Immature natural killer cell (primary cell): ENCODE measurements around the gene FARS2. TPM values are rescaled to one million over a fixed set of nuclear protein-coding genes. Genes with fewer than 3 reads are reported as not detected.
A peak's percentile ranks its signal among the peaks of the same experiment; 100 is the strongest.
"Not testable (repeated sequence)": the region's sequence is repeated elsewhere in the genome, so short reads cannot be mapped to it uniquely, and the experiment has no call there.

ENCODE experiments used
- DNase-seq, 3 donors: peaks; one replicate each; pipeline ENCODE4 v3.0.0; 2022; ENCODE audit warnings: mixed read lengths in 1 of 3
- H3K27ac Mint-ChIP-seq, 6 donors: one replicate each; pipeline ENCODE4 v1.8.0; 2020; ENCODE audit warnings: mixed read lengths in 6 of 6, mild to moderate bottlenecking in 5 of 6, inconsistent platforms in 4 of 6, moderate library complexity in 3 of 6
- H3K27me3 Mint-ChIP-seq, 3 donors: one replicate each; pipeline ENCODE4 v1.8.0; 2020 to 2021; ENCODE audit warnings: low read depth in 3 of 3, mild to moderate bottlenecking in 3 of 3, mixed read lengths in 3 of 3, moderate library complexity in 3 of 3, inconsistent platforms in 1 of 3
- H3K36me3 Mint-ChIP-seq, 3 donors: one replicate each; pipeline ENCODE4 v1.8.0; 2020; ENCODE audit warnings: mixed read lengths in 3 of 3, inconsistent platforms in 2 of 3, mild to moderate bottlenecking in 2 of 3
- H3K4me1 Mint-ChIP-seq, 2 donors: one replicate each; pipeline ENCODE4 v1.8.0; 2020; ENCODE audit warnings: inconsistent platforms in 2 of 2, mild to moderate bottlenecking in 2 of 2, mixed read lengths in 2 of 2, moderate library complexity in 1 of 2
- H3K4me3 Mint-ChIP-seq, 5 donors: one replicate each; pipeline ENCODE4 v1.8.0; 2020; ENCODE audit warnings: mild to moderate bottlenecking in 5 of 5, mixed read lengths in 5 of 5, inconsistent platforms in 3 of 5, moderate library complexity in 3 of 5
- H3K9me3 Mint-ChIP-seq, 6 donors: one replicate each; pipeline ENCODE4 v1.8.0; 2020; ENCODE audit warnings: mild to moderate bottlenecking in 6 of 6, mixed read lengths in 6 of 6, inconsistent platforms in 4 of 6, moderate library complexity in 3 of 6
- polyA plus RNA-seq, 3 donors: library from polyadenylated mRNA; unstranded; fragments of 300-500 nt; fragmentation: Illumina TruSeq; gene quantifications; one replicate each; pipeline ENCODE4 v1.2.3, GENCODE V29; 2021

The FARS2 gene
- polyA plus RNA-seq, 3 donors from 2014 or later = 30.5 to 41.0 (median 40.2) TPM

DNA sequence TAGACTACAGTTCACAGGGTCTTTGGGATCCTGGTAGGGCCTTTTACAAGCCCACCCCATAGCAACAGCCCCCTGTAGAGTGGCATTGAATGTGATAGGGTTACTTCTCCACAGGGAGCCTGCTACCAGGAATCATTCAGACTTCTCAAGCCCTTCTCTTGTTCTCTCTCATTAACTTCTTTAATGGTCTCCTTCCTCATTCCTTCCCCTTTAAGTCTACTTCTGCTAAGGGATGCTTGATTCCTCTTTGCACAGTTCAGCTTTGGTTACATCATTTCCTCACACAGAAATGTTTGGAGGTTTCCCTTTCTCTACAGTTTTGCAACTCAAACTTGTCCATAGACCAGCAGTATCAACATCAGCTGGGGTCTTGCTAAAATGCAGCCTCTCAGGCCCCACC, 437.8 kb downstream of the FARS2 start:
- not testable (repeated sequence) for H3K27me3 Mint-ChIP-seq, DNase-seq, H3K36me3 Mint-ChIP-seq, H3K9me3 Mint-ChIP-seq
- Mint-ChIP-seq H3K4me3 (peak overlapping the region in 1 of 5 donors; percentile 43), H3K27ac (peak overlapping the region in 1 of 6 donors; percentile 77), H3K4me1 (peaks cover 24 to 42% of the 10 kb centered on the region in 2 donors)

GRCh38 chr6:5701174-5701573, 439.9 kb downstream of the FARS2 start:
- DNase-seq = no peak
- Mint-ChIP-seq H3K27ac (no peak overlapping the region), H3K27me3 (peaks cover 0 to 2% (median 0%) of the 10 kb centered on the region in 3 donors), H3K4me1 (peaks cover 17 to 30% of the 10 kb centered on the region in 2 donors), H3K9me3 (no peaks in the 10 kb centered on the region), H3K36me3 (peaks cover 4 to 9% (median 8%) of the 10 kb centered on the region in 3 donors), H3K4me3 (no peak overlapping the region)

- Mint-ChIP-seq H3K4me1 (peaks cover 3 to 6% of the 10 kb centered on the region in 2 donors), H3K9me3 (no peaks in the 10 kb centered on the region), H3K36me3 (peaks cover 4 to 15% (median 8%) of the 10 kb centered on the region in 3 donors), H3K4me3 (no peak overlapping the region), H3K27ac (no peak overlapping the region), H3K27me3 (peaks cover 0 to 2% (median 2%) of the 10 kb centered on the region in 3 donors)
- no peak for DNase-seq
Measured at GRCh38 chr6:5704708-5705107, 443.4 kb downstream of the FARS2 start.

DNA sequence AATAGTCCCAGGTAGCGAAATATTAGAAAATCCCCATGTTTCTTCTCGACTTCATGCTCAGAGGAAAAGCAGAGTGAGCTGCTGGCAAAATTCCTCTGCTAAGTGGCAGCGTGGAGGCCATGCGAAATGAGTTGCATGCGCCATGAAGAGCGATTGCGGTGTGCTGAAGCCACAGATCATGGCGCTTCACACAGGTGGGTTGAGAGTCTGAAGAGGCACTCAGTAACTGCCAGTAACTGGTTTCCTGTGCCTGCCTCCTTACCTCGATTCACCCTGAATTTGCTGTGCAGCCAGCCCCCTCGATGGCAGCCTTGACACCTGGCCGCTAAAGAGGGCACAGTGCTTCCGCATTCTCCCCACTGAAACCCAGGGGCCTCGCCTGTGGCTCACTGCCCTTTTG, 443.9 kb downstream of the FARS2 start:
- Mint-ChIP-seq H3K9me3 (no peaks in the 10 kb centered on the region), H3K4me1 (peaks cover 3 to 6% of the 10 kb centered on the region in 2 donors), H3K4me3 (no peak overlapping the region), H3K27ac (no peak overlapping the region), H3K36me3 (peaks cover 4 to 15% (median 8%) of the 10 kb centered on the region in 3 donors), H3K27me3 (peaks cover 0 to 2% (median 2%) of the 10 kb centered on the region in 3 donors)
- DNase-seq = no peak

DNA sequence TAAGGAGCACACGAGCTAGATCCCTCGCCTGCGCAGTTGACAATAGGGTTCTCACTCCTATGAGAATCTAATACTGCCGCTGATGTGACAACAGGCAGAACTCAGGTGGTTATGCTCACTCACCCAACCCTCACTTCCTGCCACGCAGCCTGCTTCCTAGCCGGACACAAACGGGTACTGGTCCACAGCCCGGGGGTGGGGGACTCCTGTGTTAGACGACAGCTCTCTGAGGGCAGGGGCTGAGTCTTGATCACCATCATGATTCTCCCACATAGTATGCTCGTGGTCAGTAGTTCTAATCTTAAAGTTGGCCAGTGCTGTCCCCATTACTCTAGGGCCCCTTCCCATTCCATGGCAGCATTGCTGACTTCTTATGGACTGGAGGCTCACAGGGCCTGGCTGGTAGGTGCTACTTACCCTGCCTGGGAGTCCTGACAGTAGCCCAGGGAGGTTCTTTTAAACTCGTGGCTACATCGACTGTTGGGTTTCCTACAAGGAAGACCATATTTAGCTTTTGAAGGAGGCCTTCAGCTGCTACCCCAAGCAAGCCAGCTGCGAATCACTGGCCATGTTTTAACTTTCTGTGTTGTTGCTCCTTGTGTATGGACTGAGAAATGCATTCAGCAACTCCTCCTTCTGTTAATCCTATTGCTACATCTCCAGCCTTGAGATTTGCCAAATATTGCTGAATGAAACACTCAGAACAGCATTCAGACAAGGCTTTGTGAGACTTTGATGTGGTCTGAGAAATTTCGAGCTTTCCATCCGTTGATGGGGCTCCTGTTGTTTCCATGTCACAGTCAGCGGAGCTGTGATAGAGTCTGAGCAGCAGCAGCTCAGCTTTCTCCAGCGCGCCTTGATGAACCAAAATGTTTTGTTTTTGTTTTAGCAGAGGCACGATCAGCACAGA, 445.1 kb downstream of the FARS2 start:
- H3K27ac Mint-ChIP-seq = no peak overlapping the region
- peaks cover 0 to 2% (median 0%) of the 10 kb centered on the region in 3 donors for H3K27me3 Mint-ChIP-seq
- peaks cover 4 to 15% (median 8%) of the 10 kb centered on the region in 3 donors for H3K36me3 Mint-ChIP-seq

GRCh38 chr6:5707281-5708045, 446.1 kb downstream of the FARS2 start:
- peaks cover 0 to 2% (median 0%) of the 10 kb centered on the region in 3 donors for H3K27me3 Mint-ChIP-seq
- H3K9me3 Mint-ChIP-seq = no peaks in the 10 kb centered on the region
- no peak for DNase-seq
- H3K27ac Mint-ChIP-seq = no peak overlapping the region
- peaks cover 3 to 13% of the 10 kb centered on the region in 2 donors for H3K4me1 Mint-ChIP-seq
- peaks cover 4 to 15% (median 8%) of the 10 kb centered on the region in 3 donors for H3K36me3 Mint-ChIP-seq
- no peak overlapping the region for H3K4me3 Mint-ChIP-seq

More for the DNA sequence above, 445.1 kb downstream of the FARS2 start:
- no peak for DNase-seq
- no peaks in the 10 kb centered on the region for H3K9me3 Mint-ChIP-seq
- no peak overlapping the region for H3K4me3 Mint-ChIP-seq
- peaks cover 3 to 13% of the 10 kb centered on the region in 2 donors for H3K4me1 Mint-ChIP-seq

DNA sequence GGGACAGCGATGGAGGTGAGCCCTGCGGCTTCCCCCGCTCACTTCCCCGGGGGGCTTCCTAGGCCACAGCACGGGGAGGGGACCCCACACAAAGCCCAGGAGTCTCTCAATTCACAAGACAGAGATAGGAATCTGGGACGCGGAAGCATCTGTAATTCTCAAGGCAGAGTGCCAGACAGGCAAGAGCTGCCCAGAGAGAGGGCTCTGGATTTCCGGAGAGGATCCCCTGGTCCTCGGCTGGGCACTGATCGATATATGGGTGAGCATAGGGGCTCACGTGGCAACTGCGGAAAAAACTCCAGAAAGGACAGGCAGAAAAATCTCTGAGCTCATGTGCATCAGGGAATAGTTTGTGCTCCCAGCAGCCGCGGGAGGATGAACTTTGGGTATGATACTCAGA, 449.2 kb downstream of the FARS2 start:
- Mint-ChIP-seq H3K27ac (peak overlapping the region in 1 of 6 donors; percentile 43), H3K9me3 (no peaks in the 10 kb centered on the region), H3K4me3 (no peak overlapping the region), H3K4me1 (peaks cover 3 to 12% of the 10 kb centered on the region in 2 donors), H3K36me3 (peaks cover 7 to 15% (median 11%) of the 10 kb centered on the region in 3 donors), H3K27me3 (peaks cover 0 to 2% (median 1%) of the 10 kb centered on the region in 3 donors)
- no peak for DNase-seq

DNA sequence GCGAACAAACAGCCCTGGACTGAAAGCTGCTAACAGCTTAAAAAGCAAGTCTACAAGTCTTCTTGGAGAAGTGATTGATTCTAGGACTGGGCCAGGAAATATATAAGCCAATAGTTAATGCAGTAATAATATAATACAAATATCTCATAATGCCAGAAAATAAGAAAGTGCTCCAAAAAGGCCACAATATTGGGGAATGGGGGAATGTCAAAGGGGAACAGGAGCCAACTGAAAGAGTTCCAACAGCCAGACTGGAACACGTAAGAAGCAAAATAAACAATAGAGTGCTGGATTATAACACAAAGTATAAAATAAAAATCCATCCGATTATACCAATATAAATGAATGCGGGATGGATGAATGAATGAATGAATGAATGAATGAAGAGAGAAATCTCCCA, 449.6 kb downstream of the FARS2 start:
- peaks cover 0 to 4% (median 3%) of the 10 kb centered on the region in 6 donors for H3K9me3 Mint-ChIP-seq

DNA sequence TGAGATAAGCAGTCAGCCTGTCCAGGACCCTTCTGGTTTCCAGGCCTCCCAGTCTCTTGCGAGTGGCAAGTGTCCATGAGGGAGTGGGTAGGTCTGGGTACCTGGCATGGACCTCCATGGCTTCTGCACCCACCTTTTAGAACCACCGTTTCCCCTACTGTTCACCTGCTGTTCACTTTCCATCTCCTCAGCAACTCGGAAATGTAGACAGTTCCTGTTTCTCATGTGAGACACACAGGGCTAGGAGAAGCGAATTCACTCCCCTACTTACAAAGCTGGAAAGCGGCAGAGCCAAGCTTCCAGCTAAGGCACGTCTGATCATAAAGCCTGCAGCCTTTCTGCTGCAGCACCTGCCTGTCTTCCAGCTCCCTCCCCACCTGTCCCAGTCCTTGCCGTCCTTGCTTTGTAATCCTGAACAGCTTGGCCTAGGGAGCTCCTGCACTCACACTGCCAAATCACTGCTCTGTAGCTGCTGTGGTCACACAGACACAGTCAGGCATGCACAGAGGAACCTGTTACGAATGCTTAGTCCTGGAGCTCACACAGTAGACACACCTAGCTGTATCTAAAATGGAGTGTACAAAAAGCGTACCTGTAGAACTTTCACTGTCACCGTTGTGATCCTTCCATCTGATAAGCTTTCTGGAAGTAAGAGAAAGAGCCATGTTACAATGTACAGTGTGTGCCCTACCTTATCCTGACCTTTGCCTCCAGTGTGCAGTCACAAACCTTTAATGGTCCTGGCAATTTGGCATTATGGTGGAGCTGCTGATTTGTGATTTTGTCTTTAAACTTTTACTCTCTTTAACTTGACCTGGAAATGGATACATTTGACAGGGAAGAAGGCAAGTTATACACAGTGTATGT, 451.3 kb downstream of the FARS2 start:
- Mint-ChIP-seq H3K4me1 (peaks cover 0 to 7% of the 10 kb centered on the region in 2 donors), H3K36me3 (peaks cover 11 to 28% (median 22%) of the 10 kb centered on the region in 3 donors), H3K4me3 (no peak overlapping the region), H3K9me3 (peaks cover 2 to 20% (median 13%) of the 10 kb centered on the region in 6 donors), H3K27ac (no peak overlapping the region), H3K27me3 (peaks cover 0 to 4% (median 1%) of the 10 kb centered on the region in 3 donors)
- DNase-seq = no peak

More for the DNA sequence above, 449.6 kb downstream of the FARS2 start:
- Mint-ChIP-seq H3K27ac (peak overlapping the region in 1 of 6 donors; percentile 11), H3K4me3 (no peak overlapping the region), H3K36me3 (peaks cover 3 to 14% (median 10%) of the 10 kb centered on the region in 3 donors), H3K4me1 (peaks cover 0 to 8% of the 10 kb centered on the region in 2 donors), H3K27me3 (peaks cover 0 to 4% (median 1%) of the 10 kb centered on the region in 3 donors)
- DNase-seq = no peak

DNA sequence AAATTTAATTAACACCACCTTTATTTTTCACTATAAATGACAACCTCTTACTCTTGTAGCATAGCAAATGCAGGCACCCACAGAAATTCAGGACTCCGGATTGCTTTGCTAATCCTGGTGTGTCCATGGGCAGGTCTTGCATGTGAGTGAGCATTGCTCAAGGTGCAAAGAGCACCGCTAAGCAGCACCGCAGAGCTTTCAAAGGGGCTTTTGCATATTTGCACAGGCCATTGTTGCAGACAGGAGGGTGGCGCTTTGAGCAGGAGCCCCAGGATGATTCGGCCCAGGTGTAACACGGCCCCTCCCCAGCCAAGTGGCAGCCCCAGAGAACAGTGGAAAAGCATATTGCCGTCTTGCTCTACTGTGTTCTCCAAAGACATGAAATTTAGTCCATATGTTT, 452.2 kb downstream of the FARS2 start:
- peaks cover 0 to 4% (median 1%) of the 10 kb centered on the region in 3 donors for H3K27me3 Mint-ChIP-seq
- H3K36me3 Mint-ChIP-seq = peaks cover 11 to 23% (median 22%) of the 10 kb centered on the region in 3 donors
- peaks cover 0 to 7% of the 10 kb centered on the region in 2 donors for H3K4me1 Mint-ChIP-seq
- H3K4me3 Mint-ChIP-seq = no peak overlapping the region
- H3K9me3 Mint-ChIP-seq = peaks cover 2 to 21% (median 14%) of the 10 kb centered on the region in 6 donors
- H3K27ac Mint-ChIP-seq = no peak overlapping the region
- DNase-seq = no peak

DNA sequence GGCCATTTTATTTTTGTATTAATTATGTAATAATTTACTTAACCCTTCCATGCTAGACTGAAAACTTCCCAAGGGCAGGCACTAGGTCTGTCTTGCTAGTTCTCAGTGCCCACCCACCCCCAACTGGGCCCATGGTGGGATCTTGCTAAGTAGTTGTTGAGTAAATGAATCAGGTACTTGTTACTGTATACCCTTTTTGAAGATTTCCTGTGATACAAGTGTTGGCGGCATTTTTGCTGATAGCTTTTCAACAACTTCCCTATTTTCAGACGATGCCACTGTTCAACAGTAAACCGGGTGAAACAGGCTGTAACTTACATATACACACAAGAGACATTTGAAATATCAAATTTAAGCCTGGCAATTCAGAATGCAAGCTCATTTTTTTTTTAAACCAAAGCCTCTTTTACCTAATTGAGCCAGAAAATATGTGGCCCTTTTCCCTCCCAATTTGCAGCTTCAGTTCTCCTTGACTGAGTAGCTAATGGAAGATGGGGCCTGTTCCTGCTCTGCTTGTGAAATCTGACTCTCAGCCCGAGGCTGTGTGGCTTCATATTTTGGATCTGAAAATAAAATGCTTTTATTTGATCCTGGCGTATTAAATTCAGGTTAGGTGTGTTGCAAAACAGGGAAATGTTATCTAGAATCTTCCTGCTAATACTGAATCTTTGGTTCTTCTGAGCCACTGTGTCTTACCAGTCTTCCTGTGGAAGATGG, 457.1 kb downstream of the FARS2 start:
- DNase-seq = no peak
- peaks cover under 1 to 9% (median 1%) of the 10 kb centered on the region in 3 donors for H3K27me3 Mint-ChIP-seq
- H3K9me3 Mint-ChIP-seq = peaks cover 2 to 21% (median 14%) of the 10 kb centered on the region in 6 donors
- H3K36me3 Mint-ChIP-seq = peaks cover 15 to 23% (median 22%) of the 10 kb centered on the region in 3 donors
- peaks cover 16 to 18% of the 10 kb centered on the region in 2 donors for H3K4me1 Mint-ChIP-seq
- H3K27ac Mint-ChIP-seq = no peak overlapping the region
- no peak overlapping the region for H3K4me3 Mint-ChIP-seq
